Measurements from ENCODE around the gene C1QC.

GRCh38 chr1:22651941-22652856 lies 8.8 kb downstream of the C1QC start:
- TF ChIP-seq MAX (IDR thresholded peaks at IDR 0.05): no peak
- no peak for TF ChIP-seq EGR1 (IDR thresholded peaks at IDR 0.05; ENCODE audit: low read depth in 2 of 2)
- TF ChIP-seq, protein P1, sequence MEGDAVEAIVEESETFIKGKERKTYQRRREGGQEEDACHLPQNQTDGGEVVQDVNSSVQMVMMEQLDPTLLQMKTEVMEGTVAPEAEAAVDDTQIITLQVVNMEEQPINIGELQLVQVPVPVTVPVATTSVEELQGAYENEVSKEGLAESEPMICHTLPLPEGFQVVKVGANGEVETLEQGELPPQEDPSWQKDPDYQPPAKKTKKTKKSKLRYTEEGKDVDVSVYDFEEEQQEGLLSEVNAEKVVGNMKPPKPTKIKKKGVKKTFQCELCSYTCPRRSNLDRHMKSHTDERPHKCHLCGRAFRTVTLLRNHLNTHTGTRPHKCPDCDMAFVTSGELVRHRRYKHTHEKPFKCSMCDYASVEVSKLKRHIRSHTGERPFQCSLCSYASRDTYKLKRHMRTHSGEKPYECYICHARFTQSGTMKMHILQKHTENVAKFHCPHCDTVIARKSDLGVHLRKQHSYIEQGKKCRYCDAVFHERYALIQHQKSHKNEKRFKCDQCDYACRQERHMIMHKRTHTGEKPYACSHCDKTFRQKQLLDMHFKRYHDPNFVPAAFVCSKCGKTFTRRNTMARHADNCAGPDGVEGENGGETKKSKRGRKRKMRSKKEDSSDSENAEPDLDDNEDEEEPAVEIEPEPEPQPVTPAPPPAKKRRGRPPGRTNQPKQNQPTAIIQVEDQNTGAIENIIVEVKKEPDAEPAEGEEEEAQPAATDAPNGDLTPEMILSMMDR (IDR thresholded peaks at IDR 0.05; ENCODE audit: low read depth, low read length, missing input control): no peak
- TF ChIP-seq, protein P2, sequence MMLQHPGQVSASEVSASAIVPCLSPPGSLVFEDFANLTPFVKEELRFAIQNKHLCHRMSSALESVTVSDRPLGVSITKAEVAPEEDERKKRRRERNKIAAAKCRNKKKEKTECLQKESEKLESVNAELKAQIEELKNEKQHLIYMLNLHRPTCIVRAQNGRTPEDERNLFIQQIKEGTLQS (IDR thresholded peaks at IDR 0.05): no peak
- TF ChIP-seq TAF1 (conservative IDR thresholded peaks at IDR 0.05): no peak
- TF ChIP-seq SP1 (IDR thresholded peaks at IDR 0.05): no peak
- no peak for TF ChIP-seq REST (IDR thresholded peaks at IDR 0.05)
- no peak for TF ChIP-seq RXRA (IDR thresholded peaks at IDR 0.05)
- no peak for TF ChIP-seq YY1 (IDR thresholded peaks at IDR 0.05)

Measured in liver (tissue), 3 donors.